B cell (primary cell): ENCODE results near the gene RCHY1. TPM values are rescaled to one million over a fixed set of nuclear protein-coding genes. Genes with fewer than 3 reads are reported as not detected.

ENCODE experiments used
- ATAC-seq: fragments of 200-7000 bp; cut with Tn5 transposase; one replicate; pipeline ENCODE4 v1.10.0; 2021; ENCODE audit warnings: low read depth, mild to moderate bottlenecking, moderate number of reproducible peaks, moderate library complexity
- CTCF ChIA-PET: fragments of 350-600 bp; sonication (Branson Sonifier 250); formaldehyde crosslinking; loops from one replicate; lab custom pipeline; 2021; ENCODE audit warnings: antibody characterized with exemption, inconsistent platforms; lab: Charles Lee
- POLR2A ChIA-PET: fragments of 350-600 bp; sonication (Branson Sonifier 250); formaldehyde crosslinking; loops from one replicate; lab custom pipeline; 2021; ENCODE audit warnings: antibody characterized with exemption; lab: Charles Lee
- DNase-seq: peaks from one replicate; pipeline ENCODE4 v3.0.0; 2013
- H2AFZ ChIP-seq: 2 replicates; pipeline ENCODE4 v1.6.1; 2012; ENCODE audit warnings: mild to moderate bottlenecking, low read depth, low read length; ENCODE audit not compliant: insufficient read depth, poor library complexity, severe bottlenecking
- H3K27ac ChIP-seq, 2 donors: 1 replicate in 1 of 2; 2 replicates in 1 of 2; pipeline ENCODE4 v1.5.1; 2012 to 2013; ENCODE audit warnings: low read length in 2 of 2, mild to moderate bottlenecking in 2 of 2, moderate library complexity in 1 of 2
- H3K27me3 ChIP-seq, 4 experiments: fragments of 200-600 bp in 1 of 4; sonication (generic) in 1 of 4; replicated peaks in 1 of 4; 1 replicate in 2 of 4; 2 replicates in 2 of 4; pipeline versions ENCODE4 v1.6.1 to v1.7.0; 2013 to 2016; ENCODE audit warnings: low read length in 3 of 4, mild to moderate bottlenecking in 2 of 4, mixed read lengths in 1 of 4, moderate library complexity in 1 of 4; ENCODE audit not compliant: insufficient read depth in 4 of 4, control insufficient read depth in 3 of 4; ENCODE audit errors: control extremely low read depth in 1 of 4
- H3K36me3 ChIP-seq, 2 experiments: replicated peaks in 1 of 2; 1 replicate in 1 of 2; 2 replicates in 1 of 2; pipeline versions ENCODE4 v1.6.1 to v1.7.1; 2013; ENCODE audit warnings: low read length in 1 of 2; ENCODE audit not compliant: insufficient read depth in 2 of 2, control insufficient read depth in 1 of 2; ENCODE audit errors: control extremely low read depth in 1 of 2, extremely low read depth in 1 of 2
- H3K4me1 ChIP-seq, 2 donors: fragments of 200-600 bp in 1 of 2; sonication (generic) in 1 of 2; 1 replicate in 1 of 2; 2 replicates in 1 of 2; pipeline versions ENCODE4 v1.5.1 to v1.6.1; 2013 to 2017; ENCODE audit warnings: low read length in 2 of 2; ENCODE audit not compliant: control insufficient read depth in 2 of 2, insufficient read depth in 2 of 2
- H3K4me2 ChIP-seq: replicated peaks from 2 replicates; pipeline ENCODE3; 2012; ENCODE audit warnings: mild to moderate bottlenecking, low read depth, low read length; ENCODE audit not compliant: poor library complexity, severe bottlenecking
- H3K4me3 ChIP-seq, 5 experiments: fragments of 200-600 bp in 1 of 5; sonication (generic) in 1 of 5; 1 replicate in 3 of 5; 2 replicates in 2 of 5; pipeline versions ENCODE4 v1.5.1 to v1.7.0; 2011 to 2016; ENCODE audit warnings: low read length in 4 of 5, mild to moderate bottlenecking in 4 of 5, low read depth in 2 of 5, control low read depth in 1 of 5, moderate library complexity in 1 of 5; ENCODE audit not compliant: insufficient read depth in 1 of 5; ENCODE audit errors: control extremely low read depth in 1 of 5, extremely low read depth in 1 of 5
- H3K79me2 ChIP-seq: fragments of 200-600 bp; sonication (generic); one replicate; pipeline ENCODE4 v1.6.0; 2016; ENCODE audit warnings: low read length; ENCODE audit not compliant: control insufficient read depth, insufficient read depth
- H3K9ac ChIP-seq: fragments of 200-600 bp; sonication (generic); 2 replicates; pipeline ENCODE4 v1.6.1; 2017; ENCODE audit warnings: mild to moderate bottlenecking, low read length, moderate library complexity
- H3K9me3 ChIP-seq, 3 donors: one replicate each; pipeline versions ENCODE4 v1.6.1 to v1.7.1; 2013; ENCODE audit warnings: low read length in 2 of 3; ENCODE audit not compliant: control insufficient read depth in 2 of 3, insufficient read depth in 1 of 3; ENCODE audit errors: control extremely low read depth in 1 of 3
- H4K20me1 ChIP-seq: 2 replicates; pipeline ENCODE4 v1.6.0; 2012; ENCODE audit warnings: mild to moderate bottlenecking, low read length; ENCODE audit not compliant: insufficient read depth, control insufficient read depth, poor library complexity, severe bottlenecking
- H3K27ac Mint-ChIP-seq: one replicate; pipeline ENCODE4 v1.8.0; 2021; ENCODE audit warnings: mixed read lengths
- H3K27me3 Mint-ChIP-seq: one replicate; pipeline ENCODE4 v1.8.0; 2021; ENCODE audit warnings: mixed read lengths
- H3K4me1 Mint-ChIP-seq: one replicate; pipeline ENCODE4 v1.8.0; 2021; ENCODE audit warnings: mixed read lengths
- H3K4me3 Mint-ChIP-seq: one replicate; pipeline ENCODE4 v1.8.0; 2021; ENCODE audit warnings: mixed read lengths
- H3K9me3 Mint-ChIP-seq: one replicate; pipeline ENCODE4 v1.8.0; 2022; ENCODE audit warnings: mixed read lengths; ENCODE audit not compliant: insufficient read depth
- CTCF ChIP-seq: fragments of 200-600 bp; IDR thresholded peaks from one replicate; pipeline ENCODE4 v1.8.0; 2022; ENCODE audit warnings: antibody characterized with exemption, mild to moderate bottlenecking
- EZH2 ChIP-seq: IDR thresholded peaks from 2 replicates; pipeline ENCODE4 v1.6.1; 2012; ENCODE audit warnings: borderline replicate concordance, low read depth, mild to moderate bottlenecking, moderate library complexity, low read length; ENCODE audit not compliant: insufficient read depth, poor library complexity, severe bottlenecking
- WGBS: methylation state at CpG from one replicate; pipeline ENCODE4 v1.1.5; 2013; ENCODE audit warnings: missing lambda C conversion rate; ENCODE audit not compliant: insufficient coverage; 5-methylcytosine and 5-hydroxymethylcytosine counted together
- intact Hi-C: fragments of 100-400 bp; cut with micrococcal nuclease; formaldehyde crosslinking; loops from one replicate; pipeline ENCODE4 v1.10.0; 2022
- polyA plus RNA-seq: library from polyadenylated mRNA; depleted of rRNA; stranded (reverse); fragments of >200 nt; gene quantifications from 2 replicates; pipeline ENCODE4 v1.2.3, GENCODE V29; 2012
- total RNA-seq, 2 donors: library from RNA; stranded (reverse); fragments of 120-200 nt in 1 of 2; gene quantifications; 1 replicate in 1 of 2; 2 replicates in 1 of 2; pipeline versions ENCODE4 v1.2.3 to v1.2.4, GENCODE V29; 2013 to 2022

Gene RCHY1
- total and polyA plus RNA-seq, 2 donors (not counting 1 experiment from before 2014, with no cell fraction given), result 19.8 to 33.3 TPM

GRCh38 chr4:75490155-75490554 is 24.0 kb downstream of the RCHY1 start:
- Mint-ChIP-seq H3K4me3 (no peak overlapping the region), H3K27me3 (no peaks in the 10 kb centered on the region), H3K9me3 (no peaks in the 10 kb centered on the region), H3K27ac (no peak overlapping the region), H3K4me1 (no peaks in the 10 kb centered on the region)
- ChIA-PET CTCF (interaction anchor here (2.5 to 3.4 kb wide), 3 partner anchors 557 to 617 kb away, joined by 8 to 19 read pairs (median 12); partner anchors contain the start of gene PARM1), POLR2A (no interaction called here)
- H3K4me3 ChIP-seq, result no peak overlapping the region
- DNase-seq, result peak; percentile 20
- TF ChIP-seq EZH2 (no peak), CTCF (peak; percentile 22)
- intact Hi-C loops, result loop anchor here (1.0 kb wide), 2 partner anchors 558 to 616 kb away; no protein-coding TSS in a partner anchor
- WGBS, result no CpG with 5 or more reads among the region's 2 CpGs
- no peaks in the 10 kb centered on the region for H4K20me1 ChIP-seq
- no peaks in the 10 kb centered on the region for H3K27me3 ChIP-seq
- no peak overlapping the region for H2AFZ ChIP-seq
- H3K4me2 ChIP-seq, result no peak overlapping the region
- H3K27ac ChIP-seq, result no peak overlapping the region
- ATAC-seq, result no peak
- H3K79me2 ChIP-seq, result no peaks in the 10 kb centered on the region
- peaks cover 12 to 41% of the 10 kb centered on the region in 2 experiments for H3K36me3 ChIP-seq
- no peaks in the 10 kb centered on the region for H3K4me1 ChIP-seq
- no peaks in the 10 kb centered on the region for H3K9me3 ChIP-seq
- no peak overlapping the region for H3K9ac ChIP-seq

GRCh38 chr4:75484190-75484589 is 30.0 kb downstream of the RCHY1 start:
- Histone ChIP-seq H3K9me3 (no peaks in the 10 kb centered on the region), H2AFZ (no peak overlapping the region), H3K4me2 (no peak overlapping the region), H3K27me3 (no peaks in the 10 kb centered on the region), H3K27ac (no peak overlapping the region), H3K36me3 (peaks cover 20 to 45% of the 10 kb centered on the region in 2 experiments), H3K9ac (no peak overlapping the region), H4K20me1 (no peaks in the 10 kb centered on the region), H3K4me3 (no peak overlapping the region), H3K79me2 (no peaks in the 10 kb centered on the region), H3K4me1 (no peaks in the 10 kb centered on the region)
- POLR2A ChIA-PET, result no interaction called here
- CTCF ChIA-PET, result no interaction called here
- TF ChIP-seq EZH2, result no peak
- no peak for TF ChIP-seq CTCF
- H3K27ac Mint-ChIP-seq, result no peak overlapping the region
- H3K9me3 Mint-ChIP-seq, result no peaks in the 10 kb centered on the region
- intact Hi-C loops, result no loop called here
- no peak for DNase-seq
- no peak overlapping the region for H3K4me3 Mint-ChIP-seq
- no peaks in the 10 kb centered on the region for H3K4me1 Mint-ChIP-seq
- ATAC-seq, result no peak
- H3K27me3 Mint-ChIP-seq, result no peaks in the 10 kb centered on the region
- WGBS, result 63% methylated on average over 3 of the region's 4 CpGs
